HG02870 (cell line): Measurements from ENCODE around the gene C1QTNF8.
"Not testable (repeated sequence)": the region's sequence is repeated elsewhere in the genome, so short reads cannot be mapped to it uniquely, and the experiment has no call there.

Source experiments
- ATAC-seq: cut with Tn5 transposase; IDR thresholded peaks from one replicate; pipeline ENCODE4 v1.9.1; 2021; ENCODE audit warnings: mild to moderate bottlenecking, moderate library complexity; ENCODE audit not compliant: unreplicated experiment

The C1QTNF8 gene

DNA sequence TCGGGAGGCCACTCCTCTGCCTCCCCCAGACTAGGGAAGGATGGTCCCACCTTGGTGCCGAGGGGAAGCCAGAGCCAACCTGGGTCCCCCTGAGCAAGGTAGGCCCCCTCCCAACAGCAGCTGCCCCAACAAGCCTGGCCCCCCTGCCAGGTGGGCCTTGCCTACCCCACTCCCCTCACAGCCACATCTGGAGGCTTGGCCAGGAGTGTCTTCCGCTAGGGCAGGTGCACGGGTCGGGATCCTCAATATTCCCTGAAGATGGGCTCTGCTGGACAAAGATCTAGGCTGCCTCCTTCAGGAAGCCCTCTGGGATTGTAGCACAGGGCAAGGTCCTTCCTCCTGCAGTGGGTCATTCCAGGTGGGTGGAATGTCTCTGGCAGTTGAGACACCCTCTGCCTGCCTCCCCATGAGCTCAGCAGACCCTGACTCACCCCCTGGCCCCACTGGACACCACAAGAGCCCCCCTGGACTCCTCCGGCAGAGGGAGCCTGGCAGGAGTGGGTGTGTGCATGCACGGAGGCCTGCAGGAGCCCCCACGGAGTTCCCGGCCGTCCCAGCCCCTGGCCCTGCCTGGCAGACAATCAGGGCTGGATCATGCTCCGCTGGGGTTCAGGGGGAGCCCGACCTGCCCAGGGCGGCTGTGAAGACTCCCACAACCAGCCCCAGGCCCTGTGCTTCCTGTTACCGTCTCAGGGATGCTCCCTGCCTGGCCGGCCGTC lies 435 bp downstream of the C1QTNF8 start:
- no peak for ATAC-seq

DNA sequence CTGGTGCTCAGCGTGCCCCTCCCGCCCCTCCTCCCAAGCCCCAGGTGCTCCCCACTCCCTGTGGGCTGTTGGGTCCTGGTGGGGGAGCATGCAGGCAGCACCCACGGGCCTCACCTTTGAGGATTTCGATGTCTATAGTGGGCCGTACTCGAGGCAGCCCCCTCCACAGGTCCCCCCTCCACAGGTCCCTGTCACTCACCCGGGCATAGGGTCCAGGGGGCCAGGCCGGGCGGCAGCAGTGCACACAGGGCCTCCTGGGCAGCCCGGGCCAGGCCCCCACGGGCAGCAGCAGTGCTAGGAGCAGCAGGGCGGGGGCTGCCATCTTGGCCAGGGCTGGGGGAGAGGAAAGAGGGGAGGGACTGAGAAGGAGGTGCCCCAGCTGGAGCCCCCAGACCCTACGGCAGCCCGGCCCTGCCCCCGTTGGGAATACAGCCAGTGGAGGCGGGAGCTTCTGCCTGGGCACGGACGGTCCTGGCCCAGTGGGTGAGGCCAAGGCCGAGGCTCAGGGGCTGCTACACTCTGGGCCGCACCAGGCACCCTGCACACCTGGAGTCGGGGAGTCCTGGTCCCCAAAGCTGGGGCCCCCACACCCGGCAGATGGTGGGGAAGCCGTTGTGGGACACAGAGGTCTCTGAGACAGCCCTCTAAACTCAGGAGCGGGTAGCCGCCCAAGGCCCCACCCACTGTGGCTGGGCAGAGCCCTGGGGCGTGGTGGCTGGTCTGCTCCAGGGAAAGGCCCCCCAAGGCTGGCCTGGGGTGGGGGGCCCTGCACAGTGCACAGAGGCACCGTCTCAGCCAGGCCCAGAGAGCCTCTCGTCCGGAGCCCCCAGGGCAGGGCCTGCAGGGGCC lies 1.2 kb downstream of the C1QTNF8 start:
- no peak for ATAC-seq

- no peak for ATAC-seq
These were observed 1.9 kb downstream of the C1QTNF8 start for GRCh38 chr16:1094124-1094479.

DNA sequence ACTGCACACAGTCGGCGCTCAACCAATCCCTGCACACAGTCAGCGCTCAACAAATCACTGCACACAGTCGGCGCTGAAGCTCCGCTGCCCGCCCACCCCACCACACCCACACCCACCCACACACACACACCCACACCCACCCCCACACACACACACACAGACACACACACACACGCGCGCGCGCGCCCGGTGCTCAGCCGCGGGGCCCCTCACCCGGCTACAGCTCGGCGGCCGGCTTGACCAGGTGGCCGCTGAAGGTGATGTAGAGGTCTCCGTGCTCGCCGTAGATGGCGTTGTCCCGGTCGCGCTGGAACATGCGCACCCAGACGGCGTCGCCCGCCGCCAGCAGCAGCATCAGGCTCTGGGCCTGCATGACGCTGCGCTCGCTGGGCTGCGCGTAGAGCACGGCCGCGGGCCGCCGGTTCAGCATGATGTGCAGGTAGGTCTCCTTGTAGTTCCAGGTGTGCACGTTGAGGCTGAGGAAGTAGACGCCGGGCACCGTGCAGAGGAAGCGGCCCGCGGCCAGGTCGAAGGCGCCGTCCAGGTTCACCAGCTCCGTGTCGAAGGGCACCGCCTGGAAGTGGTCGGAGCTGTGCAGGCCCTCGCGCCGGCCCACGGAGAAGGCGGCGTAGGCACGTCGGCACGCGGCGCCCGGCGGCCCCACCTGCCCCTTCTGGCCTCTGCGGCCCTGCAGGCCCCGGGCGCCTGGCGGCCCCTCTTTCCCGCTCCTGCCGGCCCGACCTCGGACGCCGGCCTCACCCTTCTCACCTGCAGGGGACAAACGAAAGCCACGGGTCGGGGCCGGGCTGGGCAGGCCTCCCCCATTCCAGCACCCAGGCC lies 2.5 kb downstream of the C1QTNF8 start:
- no peak for ATAC-seq

- not testable (repeated sequence) for ATAC-seq
These were observed 3.3 kb downstream of the C1QTNF8 start for GRCh38 chr16:1092685-1093283.

- no peak for ATAC-seq
These were observed 4.0 kb downstream of the C1QTNF8 start for GRCh38 chr16:1091992-1092552.

GRCh38 chr16:1090620-1091587 lies 5.1 kb downstream of the C1QTNF8 start:
- no peak for ATAC-seq

DNA sequence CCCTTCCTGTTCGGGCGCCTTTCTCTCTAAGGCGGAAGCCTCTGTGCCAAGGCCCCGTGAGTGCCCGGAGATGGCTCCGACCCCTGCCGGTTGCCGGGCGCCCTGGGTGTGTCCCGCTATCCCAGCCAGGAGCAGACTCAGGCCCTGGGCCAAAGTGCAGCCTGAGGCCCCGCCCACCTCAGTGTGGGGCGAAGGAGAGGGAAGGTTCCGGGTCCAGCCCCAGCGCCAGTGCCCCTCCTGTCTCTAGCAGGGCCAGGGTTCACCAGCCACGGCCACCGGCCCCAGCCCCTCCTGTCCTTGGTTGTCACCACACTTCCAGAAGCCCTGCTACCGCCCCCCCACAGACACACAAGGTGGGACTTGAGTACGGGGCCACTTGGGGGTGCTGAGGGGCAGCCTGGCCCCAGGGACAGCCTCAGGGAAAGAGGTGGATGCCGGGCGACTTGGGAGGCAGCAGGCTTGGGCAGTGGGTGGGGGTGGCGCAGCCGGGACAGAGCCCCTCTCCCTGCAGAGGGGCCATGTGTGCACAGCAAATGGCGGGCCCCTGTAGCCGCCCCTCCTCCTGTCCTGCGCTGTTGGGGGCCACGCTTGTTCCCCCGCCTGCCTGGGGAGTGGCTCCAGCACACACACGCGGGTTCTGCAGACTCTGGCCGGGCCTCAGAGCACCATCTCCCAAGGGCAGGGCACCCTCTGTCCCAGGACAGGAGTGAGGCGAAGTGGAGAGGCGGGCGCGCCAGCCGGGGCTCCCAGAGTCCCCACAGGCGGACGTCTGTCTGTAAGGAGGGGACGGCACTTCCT lies 6.0 kb downstream of the C1QTNF8 start:
- ATAC-seq, result no peak

- no peak for ATAC-seq
These were observed 6.6 kb downstream of the C1QTNF8 start for GRCh38 chr16:1089439-1089821.

GRCh38 chr16:1088295-1089170 lies 7.5 kb downstream of the C1QTNF8 start:
- no peak for ATAC-seq

DNA sequence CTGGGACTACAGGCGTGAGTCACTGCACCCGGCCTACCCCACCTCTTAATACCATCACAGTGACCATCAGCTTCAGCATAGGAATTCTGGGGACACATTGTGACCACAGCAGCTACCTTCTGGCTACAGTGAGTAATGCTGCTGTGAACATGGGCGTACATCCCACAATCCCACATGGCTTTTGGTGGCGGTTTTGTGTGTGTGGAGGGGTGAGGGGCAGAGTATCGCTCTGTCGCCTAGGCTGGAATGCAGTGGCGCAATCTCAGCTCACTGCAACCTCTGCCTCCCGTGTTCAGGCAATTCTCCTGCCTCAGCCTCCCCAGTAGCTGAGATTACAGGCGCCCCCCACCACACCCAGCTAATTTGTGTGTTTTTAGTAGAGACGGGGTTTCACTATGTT lies 9.6 kb downstream of the C1QTNF8 start:
- ATAC-seq, result not testable (repeated sequence)

DNA sequence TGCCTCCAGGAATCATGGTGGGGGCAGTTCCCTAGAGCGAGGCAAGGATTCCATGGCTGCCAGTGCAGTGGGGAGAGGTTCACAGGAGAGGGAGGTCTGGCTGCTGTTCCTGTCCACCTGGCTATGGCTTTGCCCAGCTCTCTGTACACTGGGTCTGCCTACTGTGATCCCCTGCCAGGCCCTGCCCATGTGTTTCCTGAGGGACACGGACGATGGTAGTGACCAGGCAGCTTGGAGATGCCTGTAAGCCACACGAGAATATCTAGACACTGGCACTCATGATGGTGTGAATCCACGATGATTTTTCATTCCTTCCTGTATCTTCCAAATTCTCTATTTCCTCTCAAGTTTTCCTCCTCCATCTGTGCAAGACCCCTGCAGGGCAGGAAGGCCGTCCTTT lies 11.1 kb downstream of the C1QTNF8 start:
- ATAC-seq, result no peak

DNA sequence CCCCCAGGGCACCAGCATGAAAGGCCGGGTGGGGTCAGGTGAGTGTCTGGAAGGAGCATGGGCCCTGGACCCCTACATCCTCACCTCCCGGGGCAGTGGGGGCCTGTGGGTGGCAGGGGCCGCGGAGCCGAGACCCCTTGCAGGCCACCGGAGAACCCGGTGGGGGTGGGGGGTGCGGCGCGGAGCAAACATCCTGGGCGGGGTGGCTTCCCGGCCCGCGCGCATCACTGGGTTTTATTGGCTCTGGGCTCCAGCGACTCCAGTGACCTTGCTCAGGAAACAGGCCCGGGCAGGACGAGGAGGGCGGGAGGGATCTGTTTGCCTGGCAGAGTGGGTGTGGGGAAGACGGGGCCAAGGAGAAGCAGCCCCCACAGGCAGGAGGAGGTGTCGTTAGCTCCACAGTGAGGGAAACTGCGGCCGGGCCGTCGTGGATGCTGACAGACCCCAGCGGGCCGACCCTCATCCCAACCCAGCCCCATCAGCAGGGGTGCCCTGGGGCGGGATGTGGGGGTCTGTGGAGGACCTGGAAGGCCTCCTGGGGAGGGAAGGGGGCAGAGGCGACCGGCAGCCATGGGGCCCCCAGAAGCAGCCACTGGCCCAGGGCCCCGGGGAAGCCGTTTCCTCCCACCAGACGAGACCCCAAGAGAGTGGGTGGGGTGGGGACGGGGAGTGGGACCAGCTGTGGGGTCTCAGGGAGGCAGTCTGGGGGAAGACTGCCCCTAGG lies 12.9 kb downstream of the C1QTNF8 start:
- no peak for ATAC-seq

GRCh38 chr16:1082266-1082951 lies 13.6 kb downstream of the C1QTNF8 start:
- ATAC-seq, result no peak

DNA sequence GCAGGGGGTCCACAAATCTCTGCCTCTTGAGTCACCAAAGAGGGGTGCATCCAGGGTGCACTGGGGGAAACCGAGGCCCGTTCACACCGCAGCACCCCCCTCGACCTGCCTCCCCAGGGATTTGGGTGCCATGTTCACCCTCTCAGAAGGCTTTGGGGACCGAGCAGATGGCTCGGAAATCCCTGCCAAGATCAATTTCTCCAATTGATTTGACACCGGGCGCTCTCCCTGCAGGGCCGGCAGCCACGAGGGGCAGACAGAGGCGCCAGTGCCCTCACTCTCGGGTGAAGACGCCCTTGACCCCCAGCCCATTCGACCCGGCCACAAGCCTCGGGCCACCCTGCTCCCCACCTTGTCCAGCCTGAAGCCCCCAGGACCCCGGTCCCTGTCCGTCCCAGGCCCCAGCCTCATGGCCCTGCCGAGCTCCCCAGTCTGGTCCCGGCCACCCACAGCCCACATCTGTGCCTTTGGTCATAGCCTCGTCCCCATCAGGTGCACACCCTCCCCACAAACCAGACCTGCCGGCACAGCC lies 14.2 kb downstream of the C1QTNF8 start:
- ATAC-seq, result no peak
